ENCODE data around the gene PDIA2. TPM values are rescaled to one million over a fixed set of nuclear protein-coding genes. Genes with fewer than 3 reads are reported as not detected.

The PDIA2 gene
- total and polyA plus RNA-seq, 5 donors from 2014 or later, result not detected

DNA sequence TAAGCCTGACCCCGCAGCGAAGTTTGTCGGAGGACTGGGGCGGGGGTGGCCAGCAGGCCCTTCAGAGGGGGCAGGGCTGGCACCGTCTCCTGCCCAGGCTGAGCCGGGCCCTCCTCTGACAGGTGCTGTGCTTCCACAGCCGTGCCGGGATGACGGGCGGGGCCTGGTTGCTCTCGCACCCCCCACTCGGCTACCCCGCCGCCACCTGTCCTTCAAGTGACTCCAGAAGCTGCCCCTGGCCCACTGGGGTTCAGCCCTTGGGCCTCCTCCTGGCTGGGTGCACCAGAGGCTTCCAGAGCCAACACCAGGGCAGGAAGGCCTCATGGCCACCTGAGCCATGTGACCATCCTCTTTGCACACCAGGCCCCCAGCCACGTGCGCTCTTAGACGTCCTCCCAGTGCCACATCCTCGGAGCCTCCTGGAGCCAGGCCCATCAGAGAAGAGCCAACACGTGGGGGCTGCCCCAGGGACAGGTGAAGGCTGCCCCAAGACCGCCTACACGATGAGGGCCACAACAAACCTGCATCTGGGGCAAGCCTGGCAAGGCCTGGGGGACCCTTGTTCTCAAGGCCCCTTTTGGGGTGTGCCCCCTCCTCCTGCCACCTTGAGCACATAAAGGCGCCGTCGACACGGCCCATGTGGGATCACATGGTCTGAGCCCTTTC, 7.2 kb downstream of the PDIA2 start:
- DNase-seq (no peak), ATAC-seq (ENCODE audit: low read depth in 2 of 2) (no peak)
- peaks cover 5% of the 10 kb centered on the region for H3K27me3 Mint-ChIP-seq
- H3K36me3 Mint-ChIP-seq, result peaks cover 14% of the 10 kb centered on the region
- H3K9me3 ChIP-seq (ENCODE audit: control insufficient read depth in 2 of 2, low read length in 2 of 2), result no peaks in the 10 kb centered on the region
- no peaks in the 10 kb centered on the region for H3K4me1 ChIP-seq (ENCODE audit: control insufficient read depth, insufficient read depth, low read length, poor library complexity, severe bottlenecking)
- H3K4me3 ChIP-seq (ENCODE audit: low read depth, low read length), result no peak overlapping the region
- peaks cover 0 to 2% (median 0%) of the 10 kb centered on the region in 7 donors for H3K9me3 Mint-ChIP-seq
- H3K27me3 ChIP-seq (ENCODE audit: control insufficient read depth, insufficient read depth, low read length), result no peaks in the 10 kb centered on the region
- peaks cover 29% of the 10 kb centered on the region for H3K36me3 ChIP-seq (ENCODE audit: control insufficient read depth, insufficient read depth, low read length)
- no peak overlapping the region for H3K27ac Mint-ChIP-seq
- H3K4me3 Mint-ChIP-seq, result no peak overlapping the region
- H3K27ac ChIP-seq (ENCODE audit: insufficient read depth, low read length, poor library complexity, severe bottlenecking), result no peak overlapping the region
- no peaks in the 10 kb centered on the region for H3K4me1 Mint-ChIP-seq

DNA sequence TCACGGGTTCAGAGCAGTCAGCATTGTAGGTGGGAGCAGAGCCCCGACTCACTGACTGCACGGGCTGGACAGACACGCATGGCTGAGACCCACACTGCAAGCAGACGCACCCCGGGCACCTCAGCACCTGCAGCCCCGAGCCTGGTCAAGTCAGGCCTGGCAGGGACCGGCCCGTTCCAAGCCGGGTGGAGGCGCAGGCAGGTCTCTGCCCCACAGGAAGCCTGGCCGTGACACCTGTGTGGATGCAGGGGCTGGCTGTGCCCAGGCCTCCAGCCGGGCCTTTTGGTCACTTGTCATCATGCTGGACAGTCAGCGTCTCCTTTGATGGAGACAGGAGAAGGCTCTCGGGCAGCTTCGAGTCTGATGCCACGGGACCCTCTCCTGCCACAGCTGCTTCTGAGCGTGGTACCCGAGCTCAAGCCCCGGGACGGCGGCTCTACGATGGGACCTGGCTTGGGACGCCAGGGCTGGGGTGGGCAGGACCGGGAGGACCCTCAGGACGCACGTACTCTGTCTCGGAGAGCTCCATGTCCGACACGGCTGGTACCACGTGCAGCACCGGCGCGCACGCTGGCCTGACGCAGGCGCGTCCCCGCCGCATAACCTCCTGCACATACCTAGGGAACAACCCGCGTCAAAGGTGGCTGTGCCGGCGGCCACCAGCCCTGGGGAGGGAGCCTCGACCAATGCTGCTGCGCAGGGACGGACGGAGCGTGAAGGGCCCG, 7.9 kb downstream of the PDIA2 start:
- H3K36me3 ChIP-seq (ENCODE audit: control insufficient read depth, insufficient read depth, low read length), result peaks cover 29% of the 10 kb centered on the region
- H3K4me1 ChIP-seq (ENCODE audit: control insufficient read depth, insufficient read depth, low read length, poor library complexity, severe bottlenecking), result no peaks in the 10 kb centered on the region

DNA sequence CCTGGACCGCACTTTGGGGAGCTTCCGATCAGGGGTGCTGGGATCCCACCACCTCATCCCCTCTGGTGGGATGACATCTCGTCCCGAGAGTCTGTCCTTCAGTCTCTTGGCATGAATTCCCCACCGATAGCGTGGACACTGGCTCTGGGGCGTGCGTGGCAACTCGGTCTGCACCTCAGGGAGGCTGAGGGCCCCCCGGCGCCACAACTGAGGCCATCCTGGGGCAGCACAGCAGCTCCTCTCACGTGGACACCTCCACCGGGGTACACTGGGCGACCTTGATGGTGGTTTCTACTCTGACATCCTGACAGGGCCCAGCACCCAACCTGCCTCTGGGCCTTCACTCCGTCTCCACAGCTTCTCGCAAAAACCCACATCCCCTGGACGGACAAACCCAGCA, 8.6 kb downstream of the PDIA2 start:
- H3K4me1 Mint-ChIP-seq, result no peaks in the 10 kb centered on the region
- Histone ChIP-seq H3K36me3 (ENCODE audit: control insufficient read depth, insufficient read depth, low read length) (peaks cover 29% of the 10 kb centered on the region), H3K9me3 (ENCODE audit: control insufficient read depth in 2 of 2, low read length in 2 of 2) (no peaks in the 10 kb centered on the region), H3K4me1 (ENCODE audit: control insufficient read depth, insufficient read depth, low read length, poor library complexity, severe bottlenecking) (no peaks in the 10 kb centered on the region), H3K4me3 (ENCODE audit: low read depth, low read length) (no peak overlapping the region), H3K27me3 (ENCODE audit: control insufficient read depth, insufficient read depth, low read length) (no peaks in the 10 kb centered on the region), H3K27ac (ENCODE audit: insufficient read depth, low read length, poor library complexity, severe bottlenecking) (no peak overlapping the region)
- no peak overlapping the region for H3K27ac Mint-ChIP-seq
- H3K27me3 Mint-ChIP-seq, result peaks cover 5% of the 10 kb centered on the region
- ATAC-seq (ENCODE audit: low read depth in 2 of 2), result no peak
- peaks cover 10% of the 10 kb centered on the region for H3K36me3 Mint-ChIP-seq
- no peak overlapping the region for H3K4me3 Mint-ChIP-seq
- H3K9me3 Mint-ChIP-seq, result peaks cover 0 to 2% (median 0%) of the 10 kb centered on the region in 7 donors
- DNase-seq, result no peak

More for the DNA sequence above, 7.9 kb downstream of the PDIA2 start:
- Mint-ChIP-seq H3K27me3 (peaks cover 5% of the 10 kb centered on the region), H3K9me3 (peaks cover 0 to 2% (median 0%) of the 10 kb centered on the region in 7 donors), H3K4me3 (no peak overlapping the region), H3K4me1 (no peaks in the 10 kb centered on the region), H3K27ac (no peak overlapping the region), H3K36me3 (peaks cover 14% of the 10 kb centered on the region)
- H3K4me3 ChIP-seq (ENCODE audit: low read depth, low read length), result no peak overlapping the region
- no peaks in the 10 kb centered on the region for H3K9me3 ChIP-seq (ENCODE audit: control insufficient read depth in 2 of 2, low read length in 2 of 2)
- ATAC-seq (ENCODE audit: low read depth in 2 of 2), result no peak
- DNase-seq, result no peak
- no peak overlapping the region for H3K27ac ChIP-seq (ENCODE audit: insufficient read depth, low read length, poor library complexity, severe bottlenecking)
- no peaks in the 10 kb centered on the region for H3K27me3 ChIP-seq (ENCODE audit: control insufficient read depth, insufficient read depth, low read length)

DNA sequence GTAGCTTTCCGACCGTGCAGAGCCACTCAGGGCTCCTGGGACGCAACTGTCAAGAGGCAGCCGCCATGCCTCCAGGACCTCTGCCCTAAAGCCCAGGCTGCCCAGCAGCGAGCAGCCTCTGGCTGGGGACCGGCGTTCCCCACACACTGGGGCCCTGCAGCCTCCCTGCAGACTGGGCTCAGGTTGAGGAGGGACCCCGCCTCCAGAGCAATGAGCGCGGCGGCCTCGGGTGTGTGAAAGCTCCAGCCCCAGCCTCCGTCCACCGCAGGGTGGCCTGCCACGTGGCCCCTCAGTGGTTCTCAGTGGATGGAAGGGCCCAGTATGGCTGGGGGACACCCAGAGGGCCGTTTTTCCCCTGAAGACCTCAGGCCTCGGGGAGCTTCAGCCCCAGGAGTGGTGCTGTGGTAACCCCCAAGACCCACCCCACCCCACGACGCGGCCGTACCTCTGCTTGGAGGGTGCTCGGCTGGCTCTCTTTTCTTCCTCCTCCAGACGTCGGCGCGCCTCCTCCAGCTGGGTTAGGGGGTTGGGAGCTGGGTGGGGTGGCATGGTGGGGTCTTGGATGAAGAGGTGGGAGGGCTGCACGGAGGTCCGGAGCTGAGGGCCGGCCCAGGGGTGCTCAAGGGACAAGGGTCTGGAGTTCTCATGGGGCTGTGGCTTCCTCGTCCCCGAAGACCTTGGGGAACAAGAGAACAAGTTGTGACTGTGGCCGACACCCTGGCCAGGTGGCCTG, 10.2 kb downstream of the PDIA2 start:
- DNase-seq (no peak), ATAC-seq (ENCODE audit: low read depth in 2 of 2) (no peak)
- Mint-ChIP-seq H3K4me3 (no peak overlapping the region), H3K27me3 (peaks cover 5% of the 10 kb centered on the region), H3K4me1 (no peaks in the 10 kb centered on the region), H3K36me3 (peaks cover 5% of the 10 kb centered on the region), H3K27ac (no peak overlapping the region), H3K9me3 (peaks cover 0 to 2% (median 0%) of the 10 kb centered on the region in 7 donors)
- H3K4me1 ChIP-seq (ENCODE audit: control insufficient read depth, insufficient read depth, low read length, poor library complexity, severe bottlenecking), result no peaks in the 10 kb centered on the region
- H3K27me3 ChIP-seq (ENCODE audit: control insufficient read depth, insufficient read depth, low read length), result no peaks in the 10 kb centered on the region
- peaks cover 30% of the 10 kb centered on the region for H3K36me3 ChIP-seq (ENCODE audit: control insufficient read depth, insufficient read depth, low read length)
- H3K27ac ChIP-seq (ENCODE audit: insufficient read depth, low read length, poor library complexity, severe bottlenecking), result no peak overlapping the region
- H3K9me3 ChIP-seq (ENCODE audit: control insufficient read depth in 2 of 2, low read length in 2 of 2), result no peaks in the 10 kb centered on the region
- no peak overlapping the region for H3K4me3 ChIP-seq (ENCODE audit: low read depth, low read length)

DNA sequence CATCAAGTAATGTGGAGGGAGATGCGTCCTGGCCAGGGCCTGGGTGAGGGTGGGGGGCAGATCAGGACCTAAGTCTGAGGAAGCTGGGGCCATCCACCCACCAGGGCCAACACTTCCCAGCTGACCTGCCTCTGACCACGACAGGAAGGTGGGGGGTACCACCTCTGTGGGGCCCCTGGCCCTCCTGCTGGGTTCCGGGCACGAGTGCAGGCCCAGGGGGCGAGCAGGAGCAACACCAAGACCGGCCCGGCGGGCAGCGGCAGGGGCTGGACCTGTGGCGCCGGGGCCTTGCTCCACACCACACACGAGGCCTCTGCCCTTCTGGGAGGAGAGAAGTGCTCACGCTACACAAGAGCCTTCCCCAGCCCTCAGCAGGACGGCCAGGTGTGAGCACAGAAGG, 13.3 kb downstream of the PDIA2 start:
- Mint-ChIP-seq H3K27ac (no peak overlapping the region), H3K4me1 (no peaks in the 10 kb centered on the region), H3K36me3 (peaks cover 5% of the 10 kb centered on the region), H3K4me3 (no peak overlapping the region), H3K9me3 (peaks cover 0 to 2% (median 0%) of the 10 kb centered on the region in 7 donors), H3K27me3 (no peaks in the 10 kb centered on the region)
- H3K27ac ChIP-seq (ENCODE audit: insufficient read depth, low read length, poor library complexity, severe bottlenecking), result no peak overlapping the region
- no peaks in the 10 kb centered on the region for H3K4me1 ChIP-seq (ENCODE audit: control insufficient read depth, insufficient read depth, low read length, poor library complexity, severe bottlenecking)
- no peaks in the 10 kb centered on the region for H3K9me3 ChIP-seq (ENCODE audit: control insufficient read depth in 2 of 2, low read length in 2 of 2)
- ATAC-seq (ENCODE audit: low read depth in 2 of 2), result no peak
- no peak for DNase-seq
- no peaks in the 10 kb centered on the region for H3K27me3 ChIP-seq (ENCODE audit: control insufficient read depth, insufficient read depth, low read length)
- H3K4me3 ChIP-seq (ENCODE audit: low read depth, low read length), result no peak overlapping the region
- H3K36me3 ChIP-seq (ENCODE audit: control insufficient read depth, insufficient read depth, low read length), result peaks cover 21% of the 10 kb centered on the region

DNA sequence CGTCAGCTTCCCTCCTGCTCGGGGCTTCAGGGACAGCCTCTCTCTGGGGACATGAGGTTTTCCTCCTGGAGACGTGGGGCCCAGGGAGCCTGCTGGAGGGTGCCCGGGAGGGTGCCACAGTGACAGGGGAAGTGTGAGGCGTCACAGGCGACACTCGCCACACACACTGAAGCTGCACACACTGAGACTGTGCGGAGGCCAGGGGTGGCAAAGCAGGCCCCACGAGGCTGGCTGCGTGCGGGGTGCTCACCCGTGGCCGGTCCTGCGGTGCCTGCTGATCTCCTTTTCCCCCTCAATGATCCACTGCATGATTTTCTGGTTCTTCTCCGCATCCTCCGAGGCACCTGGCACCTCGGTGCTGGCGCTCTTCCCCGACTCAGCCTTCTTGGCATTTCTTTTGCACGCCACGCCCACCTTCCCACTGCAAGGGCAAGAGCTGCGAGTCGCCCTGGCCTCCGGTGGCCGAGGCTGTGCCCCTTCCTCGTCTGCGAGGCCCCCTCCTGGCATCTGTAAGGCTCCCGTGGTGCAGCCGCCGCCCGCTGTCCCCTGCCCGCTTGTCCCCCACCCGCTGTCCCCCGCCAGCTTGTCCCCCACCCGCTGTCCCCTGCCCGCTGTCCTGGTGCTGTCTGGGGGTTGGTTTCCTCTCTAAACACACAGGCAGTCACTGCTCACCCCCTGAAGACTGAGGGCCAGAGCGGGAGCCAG, 14.0 kb downstream of the PDIA2 start:
- Mint-ChIP-seq H3K9me3 (peaks cover 0 to 2% (median 0%) of the 10 kb centered on the region in 7 donors), H3K27me3 (no peaks in the 10 kb centered on the region), H3K4me3 (no peak overlapping the region), H3K27ac (no peak overlapping the region), H3K36me3 (peaks cover 5% of the 10 kb centered on the region), H3K4me1 (no peaks in the 10 kb centered on the region)
- H3K4me1 ChIP-seq (ENCODE audit: control insufficient read depth, insufficient read depth, low read length, poor library complexity, severe bottlenecking), result no peaks in the 10 kb centered on the region
- no peak overlapping the region for H3K4me3 ChIP-seq (ENCODE audit: low read depth, low read length)
- DNase-seq, result no peak
- H3K27ac ChIP-seq (ENCODE audit: insufficient read depth, low read length, poor library complexity, severe bottlenecking), result no peak overlapping the region
- no peaks in the 10 kb centered on the region for H3K9me3 ChIP-seq (ENCODE audit: control insufficient read depth in 2 of 2, low read length in 2 of 2)
- no peak for ATAC-seq (ENCODE audit: low read depth in 2 of 2)
- no peaks in the 10 kb centered on the region for H3K27me3 ChIP-seq (ENCODE audit: control insufficient read depth, insufficient read depth, low read length)
- H3K36me3 ChIP-seq (ENCODE audit: control insufficient read depth, insufficient read depth, low read length), result peaks cover 24% of the 10 kb centered on the region

DNA sequence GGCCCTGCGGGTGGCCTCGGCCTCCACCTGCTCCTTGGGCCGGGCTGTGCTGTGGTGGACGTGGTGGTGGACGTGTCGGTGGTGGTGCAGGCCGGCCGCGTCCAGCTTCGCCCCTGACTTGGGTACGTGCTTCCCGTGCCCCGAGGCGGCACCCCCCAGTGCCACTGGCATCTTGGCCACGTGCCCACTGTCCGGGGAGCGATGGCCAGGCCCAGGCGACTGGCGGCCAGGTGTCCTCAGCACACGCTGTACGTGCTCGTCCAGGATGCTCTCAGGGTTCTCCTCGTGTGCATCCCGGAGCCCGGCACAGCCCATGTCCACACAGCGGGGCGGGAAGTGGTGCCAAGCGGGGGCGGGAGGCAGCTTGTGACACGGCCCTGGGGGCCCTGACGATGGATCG, 14.9 kb downstream of the PDIA2 start:
- H3K9me3 Mint-ChIP-seq, result peaks cover 0 to 2% (median 0%) of the 10 kb centered on the region in 7 donors
- no peak overlapping the region for H3K27ac Mint-ChIP-seq
- Histone ChIP-seq H3K4me3 (ENCODE audit: low read depth, low read length) (no peak overlapping the region), H3K9me3 (ENCODE audit: control insufficient read depth in 2 of 2, low read length in 2 of 2) (no peaks in the 10 kb centered on the region), H3K27me3 (ENCODE audit: control insufficient read depth, insufficient read depth, low read length) (no peaks in the 10 kb centered on the region), H3K27ac (ENCODE audit: insufficient read depth, low read length, poor library complexity, severe bottlenecking) (no peak overlapping the region), H3K36me3 (ENCODE audit: control insufficient read depth, insufficient read depth, low read length) (peaks cover 22% of the 10 kb centered on the region), H3K4me1 (ENCODE audit: control insufficient read depth, insufficient read depth, low read length, poor library complexity, severe bottlenecking) (no peaks in the 10 kb centered on the region)
- H3K36me3 Mint-ChIP-seq, result peaks cover under 1% of the 10 kb centered on the region
- DNase-seq (no peak), ATAC-seq (ENCODE audit: low read depth in 2 of 2) (no peak)
- H3K27me3 Mint-ChIP-seq, result no peaks in the 10 kb centered on the region
- H3K4me3 Mint-ChIP-seq, result no peak overlapping the region
- no peaks in the 10 kb centered on the region for H3K4me1 Mint-ChIP-seq

Measured in CD4-positive, CD25-positive, alpha-beta regulatory T cell (primary cell).